ENCODE results near the gene KLHL29. TPM values are rescaled to one million over a fixed set of nuclear protein-coding genes. Genes with fewer than 3 reads are reported as not detected.

The KLHL29 gene
- total and polyA plus RNA-seq, 4 donors: 0.29 to 2.3 (median 0.68) TPM

GRCh38 chr2:23711979-23712755 is 327.2 kb downstream of the KLHL29 start:
- no peak overlapping the region for H3K9ac ChIP-seq (ENCODE audit: low read depth in 1 of 2, low read length in 2 of 2)
- no peak for DNase-seq (ENCODE audit: low spot score)
- H3K27me3 ChIP-seq (ENCODE audit: control insufficient read depth in 4 of 4, insufficient read depth in 4 of 4, low read length in 3 of 4): no peaks in the 10 kb centered on the region
- no peaks in the 10 kb centered on the region for H3K9me3 ChIP-seq (ENCODE audit: control insufficient read depth in 4 of 4, low read length in 3 of 4)
- no peak overlapping the region for H3K4me3 ChIP-seq (ENCODE audit: low read depth in 1 of 3, low read length in 3 of 3)
- 89% methylated on average over 7 of the region's 7 CpGs for WGBS
- TF ChIP-seq YY1 (IDR thresholded peaks at IDR 0.05) (no peak), GABPA (IDR thresholded peaks at IDR 0.05 in 1 of 2, conservative IDR thresholded peaks at IDR 0.05 in 1 of 2) (no peak), HNF4A (conservative IDR thresholded peaks at IDR 0.05) (no peak), ZBTB33 (IDR thresholded peaks at IDR 0.05) (no peak), NR2F2 (IDR thresholded peaks at IDR 0.05) (no peak), SP1 (IDR thresholded peaks at IDR 0.05) (no peak), FOXA2 (IDR thresholded peaks at IDR 0.05) (no peak)
- no peak overlapping the region for H3K27ac ChIP-seq (ENCODE audit: low read depth in 1 of 2, low read length in 2 of 2)
- peaks cover 0 to 2% (median under 1%) of the 10 kb centered on the region in 4 donors for H3K36me3 ChIP-seq (ENCODE audit: control insufficient read depth in 4 of 4, insufficient read depth in 3 of 4, low read depth in 1 of 4, low read length in 3 of 4)
- H3K4me1 ChIP-seq (ENCODE audit: control insufficient read depth in 4 of 4, insufficient read depth in 4 of 4, low read length in 3 of 4): no peaks in the 10 kb centered on the region

GRCh38 chr2:23712756-23713151 is 327.8 kb downstream of the KLHL29 start:
- Histone ChIP-seq H3K36me3 (ENCODE audit: control insufficient read depth in 4 of 4, insufficient read depth in 3 of 4, low read depth in 1 of 4, low read length in 3 of 4) (peaks cover 0 to 2% (median under 1%) of the 10 kb centered on the region in 4 donors), H3K27me3 (ENCODE audit: control insufficient read depth in 4 of 4, insufficient read depth in 4 of 4, low read length in 3 of 4) (no peaks in the 10 kb centered on the region), H3K9me3 (ENCODE audit: control insufficient read depth in 4 of 4, low read length in 3 of 4) (no peaks in the 10 kb centered on the region), H3K4me1 (ENCODE audit: control insufficient read depth in 4 of 4, insufficient read depth in 4 of 4, low read length in 3 of 4) (no peaks in the 10 kb centered on the region), H3K27ac (ENCODE audit: low read depth in 1 of 2, low read length in 2 of 2) (no peak overlapping the region), H3K4me3 (ENCODE audit: low read depth in 1 of 3, low read length in 3 of 3) (no peak overlapping the region), H3K9ac (ENCODE audit: low read depth in 1 of 2, low read length in 2 of 2) (no peak overlapping the region)
- WGBS: 93% methylated on average over 2 of the region's 2 CpGs
- DNase-seq (ENCODE audit: low spot score): no peak
- no peak for TF ChIP-seq FOXA1 (IDR thresholded peaks at IDR 0.05)
- no peak for TF ChIP-seq REST (IDR thresholded peaks at IDR 0.05)

GRCh38 chr2:23713351-23713750 is 328.4 kb downstream of the KLHL29 start:
- no peaks in the 10 kb centered on the region for H3K4me1 ChIP-seq (ENCODE audit: control insufficient read depth in 4 of 4, insufficient read depth in 4 of 4, low read length in 3 of 4)
- TF ChIP-seq RXRA (IDR thresholded peaks at IDR 0.05): no peak
- TF ChIP-seq NR2F2 (IDR thresholded peaks at IDR 0.05): no peak
- TF ChIP-seq SP1 (IDR thresholded peaks at IDR 0.05): no peak
- TF ChIP-seq JUND (IDR thresholded peaks at IDR 0.05): no peak
- TF ChIP-seq FOXA2 (IDR thresholded peaks at IDR 0.05): no peak
- TF ChIP-seq RAD21 (IDR thresholded peaks at IDR 0.05): no peak
- no peak for DNase-seq (ENCODE audit: low spot score)
- no peak overlapping the region for H3K9ac ChIP-seq (ENCODE audit: low read depth in 1 of 2, low read length in 2 of 2)
- H3K27me3 ChIP-seq (ENCODE audit: control insufficient read depth in 4 of 4, insufficient read depth in 4 of 4, low read length in 3 of 4): no peaks in the 10 kb centered on the region
- H3K27ac ChIP-seq (ENCODE audit: low read depth in 1 of 2, low read length in 2 of 2): no peak overlapping the region
- peaks cover 0 to 2% (median 0%) of the 10 kb centered on the region in 4 donors for H3K36me3 ChIP-seq (ENCODE audit: control insufficient read depth in 4 of 4, insufficient read depth in 3 of 4, low read depth in 1 of 4, low read length in 3 of 4)
- 89% methylated on average over 5 of the region's 5 CpGs for WGBS
- H3K9me3 ChIP-seq (ENCODE audit: control insufficient read depth in 4 of 4, low read length in 3 of 4): no peaks in the 10 kb centered on the region
- H3K4me3 ChIP-seq (ENCODE audit: low read depth in 1 of 3, low read length in 3 of 3): no peak overlapping the region

Data from liver (tissue), 9 donors.